IMR-90 (cell line): ENCODE measurements around the gene DHX40. TPM values are rescaled to one million over a fixed set of nuclear protein-coding genes. Genes with fewer than 3 reads are reported as not detected.

ENCODE experiments used
- ATAC-seq: fragments of 200-7000 bp; cut with Tn5 transposase; 2 replicates; pipeline ENCODE4 v1.9.1; 2020; ENCODE audit warnings: low read depth, mild to moderate bottlenecking, moderate library complexity
- BruUV-seq: library from RNA; stranded (reverse); fragments of 400-500 nt; replicated peaks from 2 replicates; lab custom pipeline; 2021; lab: Mats Ljungman, UMichigan
- CTCF ChIA-PET: fragments of 300-600 bp; formaldehyde crosslinking; extraction: SDS; loops from one replicate; lab custom pipeline; 2021; ENCODE audit warnings: antibody characterized with exemption; lab: Yijun Ruan, JAX
- POLR2A ChIA-PET: fragments of 300-600 bp; sonication (Branson Sonifier 250); formaldehyde crosslinking; loops from one replicate; lab custom pipeline; 2022; ENCODE audit warnings: antibody characterized with exemption; ENCODE audit not compliant: unreplicated experiment; lab: Charles Lee
- DNase-seq: peaks from one replicate; pipeline ENCODE4 v3.0.0; 2013
- H2AFZ ChIP-seq: replicated peaks from 2 replicates; pipeline ENCODE3; 2013; ENCODE audit warnings: low read length, mild to moderate bottlenecking; ENCODE audit not compliant: poor library complexity
- H2AK5ac ChIP-seq: 2 replicates; pipeline ENCODE4 v1.6.1; 2013; ENCODE audit warnings: low read depth, low read length, inconsistent platforms
- H2AK9ac ChIP-seq: replicated peaks from 2 replicates; pipeline ENCODE3; 2013; ENCODE audit warnings: mild to moderate bottlenecking, low read depth, low read length, moderate library complexity; ENCODE audit not compliant: poor library complexity
- H2BK120ac ChIP-seq: 2 replicates; pipeline ENCODE4 v1.6.1; 2013; ENCODE audit warnings: low read depth, low read length, inconsistent platforms
- H2BK15ac ChIP-seq: 3 replicates; pipeline ENCODE4 v1.6.1; 2013; ENCODE audit warnings: low read depth, low read length, inconsistent platforms
- H2BK20ac ChIP-seq: 2 replicates; pipeline ENCODE4 v1.6.1; 2013; ENCODE audit warnings: low read depth, mild to moderate bottlenecking, inconsistent platforms, low read length, moderate library complexity
- H2BK5ac ChIP-seq: 2 replicates; pipeline ENCODE4 v1.6.1; 2013; ENCODE audit warnings: mild to moderate bottlenecking, low read depth, low read length, inconsistent platforms; ENCODE audit not compliant: poor library complexity, severe bottlenecking
- H3K14ac ChIP-seq: replicated peaks from 2 replicates; pipeline ENCODE4 v1.6.1; 2013; ENCODE audit warnings: low read depth, low read length, inconsistent platforms
- H3K18ac ChIP-seq: 2 replicates; pipeline ENCODE4 v1.6.1; 2013; ENCODE audit warnings: low read depth, low read length, control low read depth
- H3K23ac ChIP-seq: 2 replicates; pipeline ENCODE4 v1.6.1; 2013; ENCODE audit warnings: low read depth, low read length, inconsistent platforms
- H3K27ac ChIP-seq: 2 replicates; pipeline ENCODE4 v1.5.1; 2013; ENCODE audit warnings: mild to moderate bottlenecking, control low read depth, low read length; ENCODE audit not compliant: insufficient read depth
- H3K27me3 ChIP-seq: 2 replicates; pipeline ENCODE4 v1.6.1; 2013; ENCODE audit warnings: low read length; ENCODE audit not compliant: control insufficient read depth, insufficient read depth
- H3K36me3 ChIP-seq: 2 replicates; pipeline ENCODE4 v1.6.1; 2013; ENCODE audit warnings: low read length, mixed read lengths; ENCODE audit not compliant: control insufficient read depth, insufficient read depth
- H3K4ac ChIP-seq: 2 replicates; pipeline ENCODE4 v1.6.1; 2013; ENCODE audit warnings: low read depth, low read length, inconsistent platforms
- H3K4me1 ChIP-seq: 2 replicates; pipeline ENCODE4 v1.6.1; 2013; ENCODE audit warnings: low read length, mixed read lengths; ENCODE audit not compliant: control insufficient read depth, insufficient read depth
- H3K4me2 ChIP-seq: 2 replicates; pipeline ENCODE4 v1.6.1; 2013; ENCODE audit warnings: low read depth, mild to moderate bottlenecking, control low read depth, low read length, moderate library complexity
- H3K4me3 ChIP-seq: 2 replicates; pipeline ENCODE4 v1.5.1; 2013; ENCODE audit warnings: low read depth, mild to moderate bottlenecking, control low read depth, low read length, moderate library complexity; ENCODE audit not compliant: insufficient read depth
- H3K56ac ChIP-seq: 2 replicates; pipeline ENCODE4 v1.6.1; 2013; ENCODE audit warnings: low read length, inconsistent platforms; ENCODE audit not compliant: insufficient read depth; ENCODE audit errors: extremely low read depth
- H3K79me1 ChIP-seq, 2 experiments: 2 replicates each; pipeline ENCODE4 v1.6.1; 2013; ENCODE audit warnings: low read length in 2 of 2, inconsistent platforms in 1 of 2, low read depth in 1 of 2
- H3K9ac ChIP-seq: 2 replicates; pipeline ENCODE4 v1.6.1; 2013; ENCODE audit warnings: low read depth, low read length, control low read depth
- H3K9me1 ChIP-seq: 2 replicates; pipeline ENCODE4 v1.6.1; 2013; ENCODE audit warnings: low read length, inconsistent platforms; ENCODE audit not compliant: insufficient read depth
- H3K9me3 ChIP-seq: 2 replicates; pipeline ENCODE4 v1.6.1; 2013; ENCODE audit warnings: low read length; ENCODE audit not compliant: control insufficient read depth, insufficient read depth
- H4K20me1 ChIP-seq: 2 replicates; pipeline ENCODE4 v1.6.1; 2013; ENCODE audit warnings: low read length, inconsistent platforms; ENCODE audit not compliant: insufficient read depth
- H4K5ac ChIP-seq: 2 replicates; pipeline ENCODE4 v1.6.1; 2013; ENCODE audit warnings: mild to moderate bottlenecking, low read depth, low read length, control low read depth
- H4K8ac ChIP-seq, 2 experiments: 2 replicates each; pipeline ENCODE4 v1.6.1; 2013; ENCODE audit warnings: low read depth in 2 of 2, low read length in 2 of 2, control low read depth in 1 of 2, inconsistent platforms in 1 of 2
- H4K91ac ChIP-seq: 2 replicates; pipeline ENCODE4 v1.6.1; 2013; ENCODE audit warnings: low read depth, low read length, inconsistent platforms; ENCODE audit not compliant: insufficient read depth
- BHLHE40 ChIP-seq: fragments of 150-350 bp; IDR thresholded peaks from 2 replicates; pipeline ENCODE4 v1.6.1; 2016; ENCODE audit warnings: mild to moderate bottlenecking, low read depth, low read length
- CEBPB ChIP-seq: IDR thresholded peaks from 2 replicates; pipeline ENCODE4 v1.6.1; 2012; ENCODE audit warnings: low read depth, low read length, improper control_type of control experiment
- MAFK ChIP-seq: IDR thresholded peaks from 2 replicates; pipeline ENCODE4 v1.6.1; 2012; ENCODE audit warnings: low read depth, low read length, improper control_type of control experiment
- MXI1 ChIP-seq: IDR thresholded peaks from 2 replicates; pipeline ENCODE4 v1.6.1; 2012; ENCODE audit warnings: low read depth, mild to moderate bottlenecking, low read length, moderate library complexity, borderline replicate concordance
- POLR2A ChIP-seq: IDR thresholded peaks from 2 replicates; pipeline ENCODE4 v1.6.1; 2012; ENCODE audit warnings: mild to moderate bottlenecking, low read depth, low read length
- RAD21 ChIP-seq: IDR thresholded peaks from 2 replicates; pipeline ENCODE4 v1.6.1; 2012; ENCODE audit warnings: low read length, improper control_type of control experiment
- RFX5 ChIP-seq: IDR thresholded peaks from 2 replicates; pipeline ENCODE4 v1.8.0; 2012; ENCODE audit warnings: low read depth, mild to moderate bottlenecking, low read length, moderate library complexity
- SMC3 ChIP-seq: fragments of 150-350 bp; IDR thresholded peaks from 2 replicates; pipeline ENCODE4 v1.6.1; 2016; ENCODE audit warnings: low read depth, mild to moderate bottlenecking, antibody characterized with exemption, low read length, moderate library complexity
- WGBS, 2 experiments: methylation state at CpG; one replicate each; pipeline versions ENCODE4 v1.1.5 to v1.1.7; 2013; ENCODE audit warnings: missing lambda C conversion rate in 2 of 2; ENCODE audit not compliant: insufficient read length in 1 of 2; ENCODE audit errors: extremely low coverage in 2 of 2; 5-methylcytosine and 5-hydroxymethylcytosine counted together
- dilution Hi-C: fragments of 300-500 bp; cut with HindIII; formaldehyde crosslinking; loops from one replicate; pipeline ENCODE4 v1.14.3; 2018; ENCODE audit warnings: low sequenced_read_pairs; ENCODE audit not compliant: unreplicated experiment
- in situ Hi-C: fragments of 300-500 bp; cut with MboI; formaldehyde crosslinking; loops from 3 replicates; pipeline ENCODE4 v1.14.3; 2019; ENCODE audit warnings: low sequenced_read_pairs, inconsistent platforms, mixed read lengths
- intact Hi-C: fragments of 100-400 bp; cut with micrococcal nuclease; formaldehyde crosslinking; loops from 2 replicates; pipeline ENCODE4 v1.10.0; 2022
- polyA plus RNA-seq, 3 experiments: library from polyadenylated mRNA; depleted of rRNA; stranded (reverse); fragments of >200 nt; gene quantifications; 2 replicates each; pipeline ENCODE4 v1.2.3, GENCODE V29; 2012; ENCODE audit warnings: low replicate concordance in 1 of 3
- total RNA-seq: library from RNA; depleted of rRNA; stranded (reverse); fragments of >200 nt; gene quantifications from 2 replicates; pipeline ENCODE4 v1.2.3, GENCODE V29; 2012
- TF ChIP-seq, protein P1 (sequence below): conservative IDR thresholded peaks from 2 replicates; pipeline ENCODE4 v1.5.1; 2012; ENCODE audit warnings: mild to moderate bottlenecking, low read depth, low read length, improper control_type of control experiment
- TF ChIP-seq, protein P2 (sequence below): fragments of 150-350 bp; IDR thresholded peaks from 2 replicates; pipeline ENCODE4 v1.6.1; 2016; ENCODE audit warnings: low read depth, mild to moderate bottlenecking, low read length, moderate library complexity, borderline replicate concordance

Gene DHX40
- total and polyA plus RNA-seq, 2 of the 4 experiments (the other 2 are of a cell fraction), result 17.4 to 44.4 TPM

DNA sequence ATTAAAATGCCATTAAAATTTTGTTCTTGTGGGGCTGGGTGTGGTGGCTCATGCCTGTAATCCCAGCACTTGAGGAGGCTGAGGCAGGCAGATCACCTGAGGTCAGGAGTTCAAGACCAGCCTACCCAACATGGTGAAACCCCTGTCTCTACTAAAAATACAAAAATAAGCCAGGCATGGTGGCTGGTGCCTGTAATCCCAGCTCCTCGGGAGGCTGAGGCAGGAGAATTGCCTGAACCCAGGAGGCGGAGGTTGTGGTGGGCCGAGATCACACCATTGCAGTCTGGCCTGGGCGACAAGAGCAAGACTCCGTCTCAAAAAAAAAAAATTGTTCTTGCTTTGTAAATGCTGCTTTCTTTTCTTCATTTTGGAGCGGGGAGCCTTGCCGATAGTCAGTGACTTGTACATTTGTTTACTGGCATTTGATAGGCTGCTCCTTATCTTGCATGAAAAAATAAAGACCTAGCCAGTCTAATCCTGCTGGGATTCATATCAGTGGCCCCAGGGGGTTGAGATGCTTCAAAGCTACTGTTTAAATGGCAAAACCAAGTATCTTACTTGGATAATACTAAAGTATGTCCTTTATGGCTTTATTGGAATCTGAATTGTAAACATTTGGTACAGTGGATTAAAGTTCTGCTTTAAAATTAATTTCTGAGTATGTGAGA lies 51.0 kb downstream of the DHX40 start (continued):
- TF ChIP-seq, protein P1, sequence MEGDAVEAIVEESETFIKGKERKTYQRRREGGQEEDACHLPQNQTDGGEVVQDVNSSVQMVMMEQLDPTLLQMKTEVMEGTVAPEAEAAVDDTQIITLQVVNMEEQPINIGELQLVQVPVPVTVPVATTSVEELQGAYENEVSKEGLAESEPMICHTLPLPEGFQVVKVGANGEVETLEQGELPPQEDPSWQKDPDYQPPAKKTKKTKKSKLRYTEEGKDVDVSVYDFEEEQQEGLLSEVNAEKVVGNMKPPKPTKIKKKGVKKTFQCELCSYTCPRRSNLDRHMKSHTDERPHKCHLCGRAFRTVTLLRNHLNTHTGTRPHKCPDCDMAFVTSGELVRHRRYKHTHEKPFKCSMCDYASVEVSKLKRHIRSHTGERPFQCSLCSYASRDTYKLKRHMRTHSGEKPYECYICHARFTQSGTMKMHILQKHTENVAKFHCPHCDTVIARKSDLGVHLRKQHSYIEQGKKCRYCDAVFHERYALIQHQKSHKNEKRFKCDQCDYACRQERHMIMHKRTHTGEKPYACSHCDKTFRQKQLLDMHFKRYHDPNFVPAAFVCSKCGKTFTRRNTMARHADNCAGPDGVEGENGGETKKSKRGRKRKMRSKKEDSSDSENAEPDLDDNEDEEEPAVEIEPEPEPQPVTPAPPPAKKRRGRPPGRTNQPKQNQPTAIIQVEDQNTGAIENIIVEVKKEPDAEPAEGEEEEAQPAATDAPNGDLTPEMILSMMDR, result no peak

DNA sequence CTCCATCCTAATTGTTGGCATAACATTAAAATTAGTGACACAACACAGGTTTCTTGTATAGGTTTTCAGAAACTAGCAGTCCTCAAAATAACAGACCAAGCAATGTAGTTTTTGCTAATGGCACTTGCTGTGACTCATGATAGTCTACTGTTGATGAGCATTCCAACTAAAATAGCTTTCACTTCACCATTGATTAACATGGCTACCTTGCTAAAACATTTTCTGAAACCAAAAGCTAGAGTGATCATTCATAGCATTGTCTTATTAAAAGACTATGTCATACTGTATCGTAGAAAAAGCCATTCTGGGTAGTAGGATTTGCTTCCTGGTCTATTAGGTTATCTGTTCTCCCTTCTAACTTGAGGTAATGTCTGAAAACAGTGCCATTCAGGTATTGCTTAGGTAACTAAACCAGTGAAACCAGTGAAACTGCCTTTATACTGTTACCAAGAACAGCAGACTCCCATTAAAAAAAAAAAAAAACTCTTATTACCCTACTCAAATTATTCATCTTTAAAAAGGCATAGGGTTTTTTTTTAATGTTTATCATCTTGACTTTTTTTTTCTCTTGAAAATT lies 51.8 kb downstream of the DHX40 start:
- Histone ChIP-seq H3K4me1 (peaks cover 1% of the 10 kb centered on the region; the same call in 1 of the 2 replicates), H2AK5ac (no peak overlapping the region), H3K27ac (no peak overlapping the region), H4K8ac (no peak overlapping the region), H3K9me1 (no peaks in the 10 kb centered on the region), H4K20me1 (peaks cover 21% of the 10 kb centered on the region), H3K9ac (no peak overlapping the region), H3K4me3 (no peak overlapping the region), H2BK20ac (no peak overlapping the region), H2AFZ (no peak overlapping the region), H2BK120ac (no peak overlapping the region), H3K79me1 (peaks cover 0 to 21% of the 10 kb centered on the region in 2 experiments; a peak in 2 of 4 replicates), H3K27me3 (no peaks in the 10 kb centered on the region), H2BK15ac (no peak overlapping the region), H3K4ac (peak overlapping the region; percentile 0; the same call in 1 of the 2 replicates), H3K56ac (no peak overlapping the region), H3K23ac (no peak overlapping the region), H3K18ac (no peak overlapping the region), H3K4me2 (peak overlapping the region; percentile 37; the same call in 1 of the 2 replicates), H3K9me3 (no peaks in the 10 kb centered on the region), H2BK5ac (peak overlapping the region; percentile 56), H2AK9ac (no peak overlapping the region), H3K14ac (no peak overlapping the region), H3K36me3 (no peaks in the 10 kb centered on the region), H4K91ac (no peak overlapping the region), H4K5ac (no peak overlapping the region)
- ChIA-PET CTCF (interaction anchor here (0.5 to 1.0 kb wide), 2 partner anchors 10 to 265 kb away, joined by 4 read pairs; no protein-coding TSS in a partner anchor), POLR2A (no interaction called here)
- DNase-seq (no peak), ATAC-seq (no peak)
- dilution Hi-C loops (no loop called here), intact Hi-C loops (no loop called here), in situ Hi-C loops (no loop called here)
- BruUV-seq, result no TSS peak
- no CpG with 5 or more reads among the region's 1 CpG for WGBS, 2 experiments
- TF ChIP-seq, protein P1, result no peak
- TF ChIP-seq POLR2A, result no peak
- no peak for TF ChIP-seq RFX5
- no peak for TF ChIP-seq BHLHE40
- TF ChIP-seq MAFK, result no peak
- no peak for TF ChIP-seq RAD21
- no peak for TF ChIP-seq MXI1
- TF ChIP-seq CEBPB, result no peak
- TF ChIP-seq, protein P2, sequence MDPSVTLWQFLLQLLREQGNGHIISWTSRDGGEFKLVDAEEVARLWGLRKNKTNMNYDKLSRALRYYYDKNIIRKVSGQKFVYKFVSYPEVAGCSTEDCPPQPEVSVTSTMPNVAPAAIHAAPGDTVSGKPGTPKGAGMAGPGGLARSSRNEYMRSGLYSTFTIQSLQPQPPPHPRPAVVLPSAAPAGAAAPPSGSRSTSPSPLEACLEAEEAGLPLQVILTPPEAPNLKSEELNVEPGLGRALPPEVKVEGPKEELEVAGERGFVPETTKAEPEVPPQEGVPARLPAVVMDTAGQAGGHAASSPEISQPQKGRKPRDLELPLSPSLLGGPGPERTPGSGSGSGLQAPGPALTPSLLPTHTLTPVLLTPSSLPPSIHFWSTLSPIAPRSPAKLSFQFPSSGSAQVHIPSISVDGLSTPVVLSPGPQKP, result no peak
- TF ChIP-seq SMC3, result no peak
